PFSK-1 (cell line): ENCODE data around the gene SLC35B3.

Source experiments
- FOXP2 ChIP-seq: optimal IDR thresholded peaks from 2 replicates; pipeline ENCODE3; 2011; ENCODE audit warnings: borderline replicate concordance, control low read depth, inconsistent platforms; ENCODE audit not compliant: insufficient read depth; ENCODE audit errors: extremely low read length, extremely low read depth
- POLR2AphosphoS5 ChIP-seq: IDR thresholded peaks from 2 replicates; pipeline ENCODE4 v1.6.1; 2012; ENCODE audit warnings: low read depth, mild to moderate bottlenecking, control low read depth, low read length, moderate library complexity
- REST ChIP-seq, 2 experiments: IDR thresholded peaks; 2 replicates each; pipeline versions ENCODE4 v1.6.1 to v1.8.0; 2011 to 2012; ENCODE audit warnings: low read depth in 2 of 2, low read length in 2 of 2, control low read depth in 1 of 2, inconsistent platforms in 1 of 2, mild to moderate bottlenecking in 1 of 2, moderate library complexity in 1 of 2; ENCODE audit not compliant: insufficient read depth in 1 of 2
- SIN3A ChIP-seq: IDR thresholded peaks from 2 replicates; pipeline ENCODE4 v1.6.1; 2012; ENCODE audit warnings: mild to moderate bottlenecking, low read length, moderate library complexity, borderline replicate concordance; ENCODE audit not compliant: insufficient read depth
- TAF1 ChIP-seq: IDR thresholded peaks from 2 replicates; pipeline ENCODE4 v1.6.1; 2012; ENCODE audit warnings: low read length, control low read depth, borderline replicate concordance; ENCODE audit not compliant: insufficient read depth

The SLC35B3 gene

GRCh38 chr6:8476656-8477055, 41.3 kb upstream of the SLC35B3 start:
- no peak for TF ChIP-seq TAF1
- no peak for TF ChIP-seq REST (IDR thresholded peaks at IDR 0.05; ENCODE audit: insufficient read depth in 1 of 2, low read depth in 2 of 2, low read length in 2 of 2)
- no peak for TF ChIP-seq FOXP2
- TF ChIP-seq SIN3A: no peak
- no peak for TF ChIP-seq POLR2AphosphoS5

- TF ChIP-seq FOXP2 (no peak), REST (IDR thresholded peaks at IDR 0.05; ENCODE audit: insufficient read depth in 1 of 2, low read depth in 2 of 2, low read length in 2 of 2) (no peak), SIN3A (no peak), POLR2AphosphoS5 (no peak)
Measured at GRCh38 chr6:8468552-8469356, 33.4 kb upstream of the SLC35B3 start.

GRCh38 chr6:8462694-8463093, 27.3 kb upstream of the SLC35B3 start:
- no peak for TF ChIP-seq TAF1
- TF ChIP-seq FOXP2: no peak
- no peak for TF ChIP-seq REST (IDR thresholded peaks at IDR 0.05; ENCODE audit: insufficient read depth in 1 of 2, low read depth in 2 of 2, low read length in 2 of 2)
- no peak for TF ChIP-seq SIN3A
- TF ChIP-seq POLR2AphosphoS5: no peak

- TF ChIP-seq POLR2AphosphoS5: no peak
- no peak for TF ChIP-seq SIN3A
- no peak for TF ChIP-seq REST (IDR thresholded peaks at IDR 0.05; ENCODE audit: insufficient read depth in 1 of 2, low read depth in 2 of 2, low read length in 2 of 2)
- TF ChIP-seq FOXP2: no peak
- TF ChIP-seq TAF1: no peak
Measured at GRCh38 chr6:8462169-8462568, 26.8 kb upstream of the SLC35B3 start.

- TF ChIP-seq REST (IDR thresholded peaks at IDR 0.05; ENCODE audit: insufficient read depth in 1 of 2, low read depth in 2 of 2, low read length in 2 of 2) (no peak), TAF1 (no peak), FOXP2 (no peak), SIN3A (no peak), POLR2AphosphoS5 (no peak)
Measured at GRCh38 chr6:8446391-8446790, 11.0 kb upstream of the SLC35B3 start.
